GM23248 (cell line): ENCODE data around the gene KDM7A. TPM values are rescaled to one million over a fixed set of nuclear protein-coding genes. Genes with fewer than 3 reads are reported as not detected.

Source experiments
- DNase-seq: peaks from one replicate; pipeline ENCODE4 v3.0.0-alpha.2; 2015
- H2AFZ ChIP-seq: fragments of 200-600 bp; sonication (generic); 2 replicates; pipeline ENCODE4 v1.6.1; 2016; ENCODE audit warnings: antibody characterized with exemption
- H3F3A ChIP-seq: fragments of 200-600 bp; sonication (generic); 2 replicates; pipeline ENCODE4 v1.6.1; 2016; ENCODE audit warnings: mild to moderate bottlenecking, antibody characterized with exemption, mixed run types; ENCODE audit not compliant: insufficient read depth
- H3K27ac ChIP-seq: fragments of 200-600 bp; sonication (generic); 2 replicates; pipeline ENCODE4 v1.5.1; 2016; ENCODE audit warnings: mild to moderate bottlenecking
- H3K27me3 ChIP-seq: fragments of 200-600 bp; sonication (generic); replicated peaks from 2 replicates; pipeline ENCODE4 v1.6.1; 2016; ENCODE audit warnings: mild to moderate bottlenecking; ENCODE audit not compliant: insufficient read depth
- H3K36me3 ChIP-seq: fragments of 200-600 bp; sonication (generic); 2 replicates; pipeline ENCODE4 v1.6.1; 2016; ENCODE audit warnings: low read depth, mild to moderate bottlenecking
- H3K4me1 ChIP-seq: fragments of 200-600 bp; sonication (generic); 2 replicates; pipeline ENCODE4 v1.6.1; 2016; ENCODE audit warnings: mild to moderate bottlenecking; ENCODE audit not compliant: insufficient read depth
- H3K4me2 ChIP-seq: fragments of 200-600 bp; sonication (generic); one replicate; pipeline ENCODE4 v1.6.1; 2016; ENCODE audit warnings: mild to moderate bottlenecking; ENCODE audit not compliant: unreplicated experiment
- H3K4me3 ChIP-seq: fragments of 200-600 bp; sonication (generic); 2 replicates; pipeline ENCODE4 v1.5.1; 2016; ENCODE audit warnings: mild to moderate bottlenecking
- H3K79me2 ChIP-seq: fragments of 200-600 bp; sonication (generic); 2 replicates; pipeline ENCODE4 v1.6.1; 2016; ENCODE audit warnings: mild to moderate bottlenecking; ENCODE audit not compliant: insufficient read depth
- H3K9ac ChIP-seq: fragments of 200-600 bp; sonication (generic); 2 replicates; pipeline ENCODE4 v1.6.1; 2016; ENCODE audit warnings: mild to moderate bottlenecking
- H3K9me2 ChIP-seq: fragments of 200-600 bp; sonication (generic); 2 replicates; pipeline ENCODE4 v1.6.1; 2016; ENCODE audit warnings: mixed run types, mild to moderate bottlenecking, moderate library complexity; ENCODE audit not compliant: insufficient read depth
- H3K9me3 ChIP-seq: fragments of 200-600 bp; sonication (generic); one replicate; pipeline ENCODE4 v1.6.1; 2017; ENCODE audit warnings: low read depth
- H4K20me1 ChIP-seq: fragments of 200-600 bp; sonication (generic); 2 replicates; pipeline ENCODE4 v1.6.0; 2016; ENCODE audit not compliant: insufficient read depth
- EZH2 ChIP-seq: fragments of 200-600 bp; sonication (generic); IDR thresholded peaks from 2 replicates; pipeline ENCODE4 v1.6.1; 2018; ENCODE audit warnings: antibody characterized with exemption, mild to moderate bottlenecking; ENCODE audit not compliant: insufficient read depth, poor library complexity, severe bottlenecking
- EZH2phosphoT487 ChIP-seq: fragments of 200-600 bp; sonication (generic); IDR thresholded peaks from 2 replicates; pipeline ENCODE4 v1.6.1; 2018; ENCODE audit warnings: antibody characterized with exemption, moderate library complexity, mild to moderate bottlenecking, low read depth; ENCODE audit not compliant: insufficient read depth
- WGBS, 2 experiments: methylation state at CpG; one replicate each; pipeline ENCODE4 v1.1.6; 2015 to 2017; ENCODE audit warnings: low lambda C conversion rate in 2 of 2, low coverage in 1 of 2; ENCODE audit errors: missing lambda C conversion rate in 2 of 2; 5-methylcytosine and 5-hydroxymethylcytosine counted together
- in situ Hi-C: fragments of 300-500 bp; cut with MboI; formaldehyde crosslinking; loops from 2 replicates; pipeline ENCODE4 v1.15.0; 2020
- polyA plus RNA-seq: library from polyadenylated mRNA; unstranded; fragments of >200 nt; fragmentation: Nextera tagmentation; extraction: Ambion mirVana; gene quantifications from 2 replicates; pipeline ENCODE4 v1.2.1, GENCODE V29; 2016
- total RNA-seq: library from RNA; depleted of rRNA; stranded (reverse); fragments of >200 nt; shearing (Covaris generic); gene quantifications from 2 replicates; pipeline ENCODE4 v1.2.3, GENCODE V29; 2014

The KDM7A gene
- total and polyA plus RNA-seq, 2 experiments from 2014 or later, result 2.3 to 6.7 TPM

DNA sequence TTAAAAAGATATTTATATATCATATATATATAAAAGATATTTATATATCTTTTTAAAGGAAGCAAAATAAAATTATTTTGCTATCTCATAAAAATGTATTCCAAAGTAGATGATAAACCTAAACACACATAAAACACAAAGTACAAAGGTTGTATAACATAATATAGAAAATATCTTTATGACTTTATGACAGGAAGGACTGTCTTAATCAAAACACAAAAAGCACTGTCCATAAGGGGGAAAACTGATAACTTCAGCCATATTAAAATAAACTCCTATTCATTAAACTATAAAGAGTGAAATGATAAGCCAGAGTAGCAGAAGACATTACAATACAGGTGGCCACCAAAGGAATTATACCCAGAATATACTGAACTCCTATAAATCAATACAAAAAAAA is 34.8 kb downstream of the KDM7A start:
- no peak overlapping the region for H3K27ac ChIP-seq
- H2AFZ ChIP-seq, result no peak overlapping the region
- H3K4me1 ChIP-seq, result no peaks in the 10 kb centered on the region
- TF ChIP-seq EZH2phosphoT487, result no peak
- no peak for TF ChIP-seq EZH2
- H3K9me3 ChIP-seq, result no peaks in the 10 kb centered on the region
- H3K4me3 ChIP-seq, result no peak overlapping the region
- H3K36me3 ChIP-seq, result peaks cover 4% of the 10 kb centered on the region; the same call in 1 of the 2 replicates
- no peaks in the 10 kb centered on the region for H3K27me3 ChIP-seq
- H3K79me2 ChIP-seq, result peaks cover 100% of the 10 kb centered on the region
- H4K20me1 ChIP-seq, result no peaks in the 10 kb centered on the region
- in situ Hi-C loops, result no loop called here
- H3K9me2 ChIP-seq, result no peaks in the 10 kb centered on the region
- DNase-seq, result no peak
- H3K9ac ChIP-seq, result no peak overlapping the region
- no peak overlapping the region for H3K4me2 ChIP-seq
- no peaks in the 10 kb centered on the region for H3F3A ChIP-seq

GRCh38 chr7:140141256-140141655 is 35.5 kb downstream of the KDM7A start:
- H3K27me3 ChIP-seq, result no peaks in the 10 kb centered on the region
- in situ Hi-C loops, result no loop called here
- DNase-seq, result no peak
- H3K4me2 ChIP-seq, result no peak overlapping the region
- no peaks in the 10 kb centered on the region for H4K20me1 ChIP-seq
- H3K4me1 ChIP-seq, result no peaks in the 10 kb centered on the region
- peaks cover 100% of the 10 kb centered on the region for H3K79me2 ChIP-seq
- no peak overlapping the region for H2AFZ ChIP-seq
- no peaks in the 10 kb centered on the region for H3K9me2 ChIP-seq
- H3K27ac ChIP-seq, result no peak overlapping the region
- no peak for TF ChIP-seq EZH2phosphoT487
- TF ChIP-seq EZH2, result no peak
- no peak overlapping the region for H3K9ac ChIP-seq
- H3F3A ChIP-seq, result no peaks in the 10 kb centered on the region
- H3K9me3 ChIP-seq, result no peaks in the 10 kb centered on the region
- 97 to 100% methylated on average over 3 of the region's 3 CpGs for WGBS, 2 experiments
- H3K4me3 ChIP-seq, result no peak overlapping the region
- peaks cover 4% of the 10 kb centered on the region; the same call in 1 of the 2 replicates for H3K36me3 ChIP-seq

DNA sequence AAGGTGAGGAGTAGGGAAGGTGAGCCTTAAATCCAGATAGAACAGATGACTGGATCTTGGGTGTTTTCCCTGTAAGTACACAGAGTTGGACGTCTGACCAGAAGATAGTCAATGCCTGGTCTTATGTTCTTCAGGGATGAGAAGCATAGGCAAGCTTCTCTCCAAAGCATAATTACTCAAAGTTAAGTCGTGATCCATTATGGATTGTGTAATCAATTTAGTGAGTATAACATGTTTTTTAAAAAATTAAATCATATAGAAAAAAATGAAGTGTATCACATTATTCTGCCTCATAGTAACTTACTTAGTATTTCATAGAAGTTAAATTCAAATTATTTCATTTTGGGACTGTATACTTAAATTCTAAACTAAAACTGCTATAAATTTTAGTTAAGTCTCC is 39.7 kb downstream of the KDM7A start:
- Histone ChIP-seq H3K4me2 (no peak overlapping the region), H3K9ac (no peak overlapping the region), H3K4me1 (no peaks in the 10 kb centered on the region), H3K4me3 (no peak overlapping the region), H3K27me3 (no peaks in the 10 kb centered on the region), H3K9me2 (no peaks in the 10 kb centered on the region), H4K20me1 (no peaks in the 10 kb centered on the region), H3K79me2 (peaks cover 86% of the 10 kb centered on the region), H3F3A (no peaks in the 10 kb centered on the region), H3K27ac (no peak overlapping the region), H3K36me3 (peaks cover 16% of the 10 kb centered on the region; the same call in 1 of the 2 replicates), H2AFZ (no peak overlapping the region), H3K9me3 (no peaks in the 10 kb centered on the region)
- WGBS, 2 experiments, result 84 to 94% methylated on average over 2 of the region's 2 CpGs
- DNase-seq, result no peak
- in situ Hi-C loops, result no loop called here
- TF ChIP-seq EZH2 (no peak), EZH2phosphoT487 (no peak)

DNA sequence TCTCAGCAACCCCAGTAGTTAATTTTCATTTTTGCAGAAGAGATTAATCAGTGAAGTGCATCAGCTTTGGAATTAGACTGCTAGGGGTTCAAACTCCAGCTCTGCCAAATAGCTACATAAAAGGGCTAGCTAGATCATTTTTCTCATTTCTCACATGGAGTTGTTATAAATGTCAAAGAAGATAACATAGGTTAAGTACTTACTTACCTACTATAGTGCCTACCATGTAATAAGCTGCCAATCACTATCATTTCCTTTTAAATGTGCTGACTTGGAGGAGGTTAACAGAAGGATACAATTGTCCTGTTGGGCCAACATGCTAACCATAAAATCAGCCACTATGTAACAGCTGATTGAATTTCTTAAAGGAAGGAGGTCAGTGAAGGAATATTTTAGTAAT is 40.7 kb downstream of the KDM7A start:
- H3K9ac ChIP-seq, result no peak overlapping the region
- no peaks in the 10 kb centered on the region for H3K9me3 ChIP-seq
- H2AFZ ChIP-seq, result no peak overlapping the region
- no peak for TF ChIP-seq EZH2phosphoT487
- no peak for TF ChIP-seq EZH2
- no peaks in the 10 kb centered on the region for H3K27me3 ChIP-seq
- no peak overlapping the region for H3K27ac ChIP-seq
- in situ Hi-C loops, result no loop called here
- DNase-seq, result no peak
- no peaks in the 10 kb centered on the region for H3K9me2 ChIP-seq
- H3K4me3 ChIP-seq, result no peak overlapping the region
- no peak overlapping the region for H3K4me2 ChIP-seq
- no peaks in the 10 kb centered on the region for H3F3A ChIP-seq
- peaks cover 76% of the 10 kb centered on the region for H3K79me2 ChIP-seq
- peaks cover 26% of the 10 kb centered on the region; the same call in 1 of the 2 replicates for H3K36me3 ChIP-seq
- no peaks in the 10 kb centered on the region for H3K4me1 ChIP-seq
- no peaks in the 10 kb centered on the region for H4K20me1 ChIP-seq

- TF ChIP-seq EZH2, result no peak
- TF ChIP-seq EZH2phosphoT487, result no peak
- Histone ChIP-seq H2AFZ (no peak overlapping the region), H3K4me3 (no peak overlapping the region), H3F3A (no peaks in the 10 kb centered on the region), H3K9me2 (no peaks in the 10 kb centered on the region), H3K9me3 (no peaks in the 10 kb centered on the region), H3K27me3 (no peaks in the 10 kb centered on the region), H3K27ac (no peak overlapping the region), H4K20me1 (no peaks in the 10 kb centered on the region), H3K4me2 (no peak overlapping the region), H3K36me3 (peaks cover 34% of the 10 kb centered on the region; the same call in 1 of the 2 replicates), H3K79me2 (peaks cover 56% of the 10 kb centered on the region), H3K9ac (no peak overlapping the region), H3K4me1 (no peaks in the 10 kb centered on the region)
- 97% methylated on average over 2 of the region's 2 CpGs for WGBS, 2 experiments
- no peak for DNase-seq
- in situ Hi-C loops, result no loop called here
Observed at GRCh38 chr7:140134039-140134438, 42.7 kb downstream of the KDM7A start.
